GM19324 (cell line): ENCODE measurements around the gene CPEB1.
"Not testable (repeated sequence)": the region's sequence is repeated elsewhere in the genome, so short reads cannot be mapped to it uniquely, and the experiment has no call there.

Experiments
- ATAC-seq: cut with Tn5 transposase; IDR thresholded peaks from one replicate; pipeline ENCODE4 v1.9.1; 2021; ENCODE audit warnings: mild to moderate bottlenecking, moderate library complexity; ENCODE audit not compliant: unreplicated experiment, low FRiP score

CPEB1 gene

GRCh38 chr15:82532383-82532990, 114.7 kb downstream of the CPEB1 start:
- no peak for ATAC-seq

- no peak for ATAC-seq
Observed at GRCh38 chr15:82531496-82532382, 115.4 kb downstream of the CPEB1 start.

- peak; percentile 75 for ATAC-seq
Observed at GRCh38 chr15:82530606-82531379, 116.4 kb downstream of the CPEB1 start.

GRCh38 chr15:82530006-82530405, 117.2 kb downstream of the CPEB1 start:
- ATAC-seq, result no peak

GRCh38 chr15:82513587-82513986, 133.6 kb downstream of the CPEB1 start:
- ATAC-seq, result not testable (repeated sequence)

- not testable (repeated sequence) for ATAC-seq
Observed at GRCh38 chr15:82507693-82508092, 139.5 kb downstream of the CPEB1 start.

GRCh38 chr15:82507087-82507486, 140.1 kb downstream of the CPEB1 start:
- not testable (repeated sequence) for ATAC-seq

GRCh38 chr15:82505842-82506241, 141.3 kb downstream of the CPEB1 start:
- ATAC-seq, result not testable (repeated sequence)

- not testable (repeated sequence) for ATAC-seq
Observed at GRCh38 chr15:82504074-82504473, 143.1 kb downstream of the CPEB1 start.

GRCh38 chr15:82502700-82503339, 144.3 kb downstream of the CPEB1 start:
- ATAC-seq, result peak; percentile 64

GRCh38 chr15:82500772-82501171, 146.4 kb downstream of the CPEB1 start:
- ATAC-seq, result not testable (repeated sequence)

- not testable (repeated sequence) for ATAC-seq
Observed at GRCh38 chr15:82497978-82498377, 149.2 kb downstream of the CPEB1 start.
